Raji (cell line): ENCODE data around the gene GABBR2.

Experiments used
- POLR2A ChIP-seq: IDR thresholded peaks from 2 replicates; pipeline ENCODE4 v1.6.1; 2011; ENCODE audit warnings: low read depth, low read length, control low read depth; ENCODE audit not compliant: insufficient read depth

GABBR2 gene

GRCh38 chr9:98404237-98404636 lies 304.5 kb downstream of the GABBR2 start:
- TF ChIP-seq POLR2A, result no peak

GRCh38 chr9:98403715-98404114 lies 305.0 kb downstream of the GABBR2 start:
- no peak for TF ChIP-seq POLR2A

- TF ChIP-seq POLR2A, result no peak
Measured at GRCh38 chr9:98402019-98402840, 306.5 kb downstream of the GABBR2 start.

DNA sequence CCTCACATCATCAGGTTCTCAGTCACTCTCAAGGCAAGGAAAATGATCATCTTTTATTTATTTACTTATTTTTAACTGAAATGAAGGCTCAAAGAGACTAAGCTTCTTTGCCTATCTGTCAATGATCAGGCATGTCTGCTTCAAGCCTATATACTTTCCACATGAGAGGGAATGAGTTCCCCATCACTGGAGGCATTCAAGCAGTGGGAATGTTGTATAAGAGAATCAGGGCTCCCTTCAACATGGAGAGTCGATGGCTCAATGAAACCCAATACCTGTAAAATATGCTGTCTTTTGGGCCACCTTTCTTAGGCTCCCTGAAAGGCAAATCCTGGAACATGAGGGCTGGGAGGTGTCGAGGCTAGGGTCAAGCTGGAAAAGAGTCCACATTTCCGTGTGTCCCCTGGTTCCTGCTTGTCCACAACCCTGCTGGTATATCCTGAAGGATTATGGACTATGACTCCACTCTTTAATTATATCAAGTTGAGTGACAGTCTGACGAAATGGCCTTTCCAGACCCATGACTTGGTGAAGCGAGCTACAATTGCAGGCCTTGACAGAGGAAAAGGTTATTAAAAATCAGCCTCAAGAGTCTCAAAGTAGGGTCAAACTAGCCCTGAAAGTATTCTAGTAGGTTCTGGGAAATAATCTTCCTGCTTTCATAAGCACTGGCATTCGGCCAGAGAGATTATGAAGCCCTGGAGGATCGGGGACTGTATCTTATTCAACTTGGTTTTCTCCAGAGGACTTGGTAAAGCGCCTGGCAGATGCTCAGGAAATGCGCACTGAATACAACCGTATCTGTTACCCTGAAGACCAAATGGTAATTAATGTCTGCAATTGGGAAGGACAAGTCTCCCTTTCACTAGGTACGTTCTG lies 307.4 kb downstream of the GABBR2 start:
- TF ChIP-seq POLR2A, result no peak

- TF ChIP-seq POLR2A, result no peak
Measured at GRCh38 chr9:98399950-98400683, 308.6 kb downstream of the GABBR2 start.

DNA sequence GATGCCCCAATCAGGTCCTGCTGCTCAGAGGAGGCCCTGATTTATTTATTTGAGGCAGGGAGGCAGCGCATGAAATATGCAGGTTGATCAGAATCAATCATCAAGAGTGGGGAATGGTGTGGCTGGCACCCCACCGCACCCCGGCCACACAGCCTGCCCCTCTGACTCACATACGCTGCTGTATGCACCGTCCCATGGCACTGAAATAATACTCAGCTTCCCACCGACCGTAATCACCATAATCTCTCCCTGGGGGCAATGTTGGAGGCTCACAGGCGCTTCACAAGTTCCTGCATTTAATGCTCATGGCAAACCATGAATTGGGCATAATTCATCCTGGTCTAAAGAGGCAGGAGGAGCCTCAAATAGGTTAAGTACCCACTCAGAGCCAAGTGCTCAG lies 312.1 kb downstream of the GABBR2 start:
- no peak for TF ChIP-seq POLR2A

- no peak for TF ChIP-seq POLR2A
Measured at GRCh38 chr9:98396236-98396635, 312.5 kb downstream of the GABBR2 start.

- no peak for TF ChIP-seq POLR2A
Measured at GRCh38 chr9:98391867-98392266, 316.9 kb downstream of the GABBR2 start.

GRCh38 chr9:98391406-98391805 lies 317.3 kb downstream of the GABBR2 start:
- TF ChIP-seq POLR2A, result no peak

DNA sequence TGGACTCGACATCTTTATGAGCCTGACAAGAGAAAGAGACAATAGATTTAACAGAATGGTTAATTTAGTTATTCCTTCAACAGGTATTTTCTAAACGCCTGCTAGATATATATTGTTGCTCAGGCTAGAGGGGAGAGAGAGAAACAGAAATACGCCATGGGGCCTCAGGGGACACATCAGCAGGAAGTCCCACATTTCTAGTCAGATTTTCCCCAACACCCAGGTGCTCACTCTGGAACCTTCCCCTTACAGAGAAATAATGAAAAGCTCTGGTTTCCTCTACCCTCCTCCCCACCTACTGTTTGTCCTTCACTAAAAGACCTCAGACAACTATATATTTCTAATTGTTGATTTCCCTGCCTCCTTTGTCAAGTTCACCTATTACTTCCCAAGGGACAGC lies 323.0 kb downstream of the GABBR2 start:
- no peak for TF ChIP-seq POLR2A

DNA sequence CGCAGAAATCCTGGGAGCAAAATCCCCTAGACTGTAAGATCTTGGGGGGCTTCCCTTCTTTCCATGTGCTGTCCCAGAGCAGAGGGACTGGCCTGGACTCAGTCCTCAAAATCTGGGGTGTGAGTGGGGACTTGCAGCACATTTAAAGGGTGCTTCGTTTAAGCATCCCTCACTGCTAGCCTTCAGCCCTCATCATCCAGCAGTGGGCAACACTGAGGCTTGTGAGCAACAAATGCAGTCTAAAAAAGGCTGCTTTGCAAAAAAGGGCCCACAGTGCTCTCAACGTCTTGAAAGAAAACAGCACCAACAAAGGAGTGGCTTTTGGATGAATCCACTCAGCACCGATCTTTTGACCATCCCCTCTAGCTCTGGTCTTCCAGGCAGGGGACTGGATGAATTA lies 325.0 kb downstream of the GABBR2 start:
- TF ChIP-seq POLR2A, result no peak

DNA sequence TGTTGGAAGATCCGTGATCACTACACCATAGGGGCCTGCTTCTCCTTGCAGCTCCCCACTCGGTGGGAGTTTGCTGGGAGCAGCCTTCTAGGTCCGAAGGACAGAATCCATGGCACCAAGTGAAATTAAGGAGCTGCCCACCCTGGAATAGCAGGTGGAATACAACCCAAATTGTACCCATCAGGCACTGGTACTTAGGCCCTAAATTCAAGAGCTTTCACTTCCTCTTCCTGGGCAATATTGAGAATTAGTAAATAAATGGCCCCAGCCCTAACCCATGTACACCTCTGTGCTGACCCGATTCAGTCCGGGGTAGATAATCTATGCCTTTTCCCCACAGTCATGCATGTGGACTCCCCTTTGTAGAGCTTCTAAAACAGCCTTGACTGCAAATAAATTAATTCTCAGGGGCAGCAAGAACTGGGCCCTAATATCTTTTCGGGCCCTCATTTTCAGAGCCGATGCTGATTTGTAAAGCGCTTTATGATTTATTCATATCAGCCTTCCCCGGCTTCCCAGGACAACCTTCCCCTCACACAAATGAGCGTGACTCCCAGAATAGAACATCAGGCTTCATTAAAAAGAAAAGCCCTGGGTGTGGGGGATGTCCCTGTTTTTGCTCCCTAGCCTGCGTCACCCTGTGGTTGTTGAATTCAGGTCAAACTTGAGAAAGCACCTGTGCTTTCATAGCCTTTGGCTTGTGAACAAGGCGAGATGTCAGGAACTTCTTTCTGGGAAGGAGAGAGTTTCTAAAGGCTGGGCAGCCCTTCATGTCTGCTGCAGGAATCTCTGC lies 327.2 kb downstream of the GABBR2 start:
- no peak for TF ChIP-seq POLR2A

DNA sequence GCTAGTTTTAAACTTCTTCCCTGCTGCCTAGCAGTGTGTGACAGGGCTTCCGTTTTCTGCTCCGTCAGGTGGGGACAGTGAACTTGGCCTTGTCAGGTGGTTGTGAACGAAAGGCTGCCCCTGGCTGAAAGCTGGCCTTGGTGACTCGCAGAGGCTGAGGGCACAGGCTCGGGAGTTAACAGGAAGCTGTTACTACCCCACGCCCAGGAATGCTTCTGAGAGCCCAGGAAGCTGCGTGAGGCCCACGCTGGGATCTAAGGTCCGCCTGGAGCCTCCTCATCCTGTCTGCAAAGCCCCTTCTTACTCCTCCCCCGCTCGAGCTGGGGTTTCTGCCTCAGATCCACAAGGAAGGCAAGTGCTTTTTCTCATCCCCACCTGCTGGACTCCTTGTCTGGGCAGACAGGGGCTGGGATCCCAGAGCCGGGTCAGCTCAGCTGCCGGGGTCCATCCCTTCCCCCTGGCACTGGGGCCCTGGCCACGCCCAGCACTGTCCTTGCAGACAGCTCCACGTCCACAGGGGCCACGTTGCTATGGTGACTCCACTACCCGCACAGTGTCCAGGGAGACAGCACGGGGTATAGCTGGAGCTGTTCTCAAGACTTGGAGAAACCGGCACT lies 328.6 kb downstream of the GABBR2 start:
- no peak for TF ChIP-seq POLR2A

- no peak for TF ChIP-seq POLR2A
Measured at GRCh38 chr9:98379572-98379971, 329.2 kb downstream of the GABBR2 start.
